K562 (cell line): ENCODE measurements around the gene TIMP3. TPM values are rescaled to one million over a fixed set of nuclear protein-coding genes. Genes with fewer than 3 reads are reported as not detected.

Source experiments
- ASH1L ChIP-seq: fragments of 450-650 bp; IDR thresholded peaks from 2 replicates; pipeline ENCODE4 v1.6.1; 2018; ENCODE audit warnings: borderline replicate concordance, mild to moderate bottlenecking, low read depth; ENCODE audit not compliant: partially characterized antibody
- HNRNPL ChIP-seq: fragments of 200-400 bp; formaldehyde crosslinking; IDR thresholded peaks from 2 replicates; pipeline ENCODE4 v1.6.1; 2017; ENCODE audit warnings: low read depth, mild to moderate bottlenecking, low read length
- MAFK ChIP-seq: IDR thresholded peaks from 2 replicates; pipeline ENCODE4 v1.6.1; 2011; ENCODE audit warnings: low read length, improper control_type of control experiment
- MTA1 ChIP-seq: fragments of 450-650 bp; IDR thresholded peaks from 2 replicates; pipeline ENCODE4 v1.6.1; 2017; ENCODE audit warnings: borderline replicate concordance
- NEUROD1 ChIP-seq: fragments of 150-350 bp; IDR thresholded peaks from 2 replicates; pipeline ENCODE4 v1.6.1; 2014; ENCODE audit warnings: borderline replicate concordance, low read length, low read depth; ENCODE audit not compliant: partially characterized antibody
- NFE2L1 ChIP-seq: fragments of 450-650 bp; IDR thresholded peaks from 2 replicates; pipeline ENCODE4 v1.6.1; 2016; ENCODE audit warnings: missing genetic modification characterization, low read depth, mild to moderate bottlenecking, missing compliant biosample characterization, moderate library complexity, borderline replicate concordance
- RUNX1 ChIP-seq: sonication (generic); IDR thresholded peaks from 2 replicates; pipeline ENCODE4 v1.6.1; 2016; ENCODE audit warnings: antibody characterized with exemption, low read depth
- SAFB ChIP-seq: fragments of 200-400 bp; formaldehyde crosslinking; IDR thresholded peaks from 2 replicates; pipeline ENCODE4 v1.6.1; 2017; ENCODE audit warnings: low read depth, low read length, borderline replicate concordance
- TAF1 ChIP-seq: IDR thresholded peaks from 2 replicates; pipeline ENCODE4 v1.6.1; 2011; ENCODE audit warnings: mild to moderate bottlenecking, low read length, moderate library complexity; ENCODE audit not compliant: insufficient read depth, control insufficient read depth, severe bottlenecking; ENCODE audit errors: extremely low read depth
- ZBTB43 ChIP-seq: sonication (generic); formaldehyde crosslinking; IDR thresholded peaks from 2 replicates; pipeline ENCODE4 v1.8.0; 2023; ENCODE audit warnings: mild to moderate bottlenecking, missing genetic modification reagents
- ZNF740 ChIP-seq, 3 experiments: fragments of 200-800 bp in 1 of 3; sonication (Bioruptor generic) in 1 of 3; sonication (generic) in 1 of 3; formaldehyde crosslinking in 1 of 3; IDR thresholded peaks; 2 replicates each; pipeline versions ENCODE4 v1.6.1 to v1.8.0; 2016 to 2022; ENCODE audit warnings: mild to moderate bottlenecking in 2 of 3, missing compliant biosample characterization in 2 of 3, missing genetic modification characterization in 2 of 3, missing genetic modification reagents in 1 of 3
- polyA plus RNA-seq, 8 experiments: library from polyadenylated mRNA; depleted of rRNA in 4 of 8; stranded (reverse) in 5 of 8; unstranded in 3 of 8; fragments of >200 nt; fragmentation: Nextera tagmentation in 2 of 8; fragmentation: Illumina TruSeq in 1 of 8; extraction: Ambion mirVana in 2 of 8; extraction: Trizol in 1 of 8; gene quantifications; 2 replicates each; pipeline versions ENCODE4 v1.2.1 to v1.2.3, GENCODE V29; 2011 to 2014; ENCODE audit warnings: inconsistent platforms in 1 of 8, missing spikeins in 1 of 8
- total RNA-seq, 7 experiments: library from RNA; depleted of rRNA in 6 of 7; stranded (reverse); fragments of >200 nt in 6 of 7; fragmentation: Illumina TruSeq in 2 of 7; extraction: Trizol in 2 of 7; gene quantifications; 2 replicates each; pipeline versions ENCODE4 v1.2.1 to v1.2.3, GENCODE V29; 2011 to 2021; ENCODE audit warnings: low replicate concordance in 1 of 7
- TF ChIP-seq, protein P1 (sequence below): fragments of 200-400 bp; formaldehyde crosslinking; IDR thresholded peaks from 2 replicates; pipeline ENCODE4 v1.6.1; 2017; ENCODE audit warnings: mild to moderate bottlenecking, low read depth, low read length, moderate library complexity
- TF ChIP-seq, protein P2 (sequence below): fragments of 250-450 bp; sonication (Bioruptor Pico); IDR thresholded peaks from 2 replicates; pipeline ENCODE4 v1.4.0; 2020; ENCODE audit warnings: borderline replicate concordance
- TF ChIP-seq, protein P3 (sequence below): fragments of 450-650 bp; IDR thresholded peaks from 2 replicates; pipeline ENCODE4 v1.6.1; 2016; ENCODE audit warnings: mild to moderate bottlenecking

The TIMP3 gene
- total and polyA plus RNA-seq, 9 of the 15 experiments (the other 6 are each of a cell fraction or from before 2014, with no cell fraction given): 0.07 to 0.73 (median 0.18) TPM

- TF ChIP-seq ZBTB43 (CRISPR knock-in tag) (no peak), NEUROD1 (peak; percentile 64), TAF1 (no peak), NFE2L1 (tag) (no peak), ZNF740 (CRISPR knock-in tag; IDR thresholded peaks at IDR 0.05) (0 out of 2 replicates have a peak, but pooled peaks have one; percentile 33), ZNF740 (tag; IDR thresholded peaks at IDR 0.05) (no peak; a peak in 1 of 4 replicates), MTA1 (no peak), MAFK (no peak), HNRNPL (no peak), SAFB (no peak), ASH1L (no peak), RUNX1 (no peak)
- TF ChIP-seq, protein P1, sequence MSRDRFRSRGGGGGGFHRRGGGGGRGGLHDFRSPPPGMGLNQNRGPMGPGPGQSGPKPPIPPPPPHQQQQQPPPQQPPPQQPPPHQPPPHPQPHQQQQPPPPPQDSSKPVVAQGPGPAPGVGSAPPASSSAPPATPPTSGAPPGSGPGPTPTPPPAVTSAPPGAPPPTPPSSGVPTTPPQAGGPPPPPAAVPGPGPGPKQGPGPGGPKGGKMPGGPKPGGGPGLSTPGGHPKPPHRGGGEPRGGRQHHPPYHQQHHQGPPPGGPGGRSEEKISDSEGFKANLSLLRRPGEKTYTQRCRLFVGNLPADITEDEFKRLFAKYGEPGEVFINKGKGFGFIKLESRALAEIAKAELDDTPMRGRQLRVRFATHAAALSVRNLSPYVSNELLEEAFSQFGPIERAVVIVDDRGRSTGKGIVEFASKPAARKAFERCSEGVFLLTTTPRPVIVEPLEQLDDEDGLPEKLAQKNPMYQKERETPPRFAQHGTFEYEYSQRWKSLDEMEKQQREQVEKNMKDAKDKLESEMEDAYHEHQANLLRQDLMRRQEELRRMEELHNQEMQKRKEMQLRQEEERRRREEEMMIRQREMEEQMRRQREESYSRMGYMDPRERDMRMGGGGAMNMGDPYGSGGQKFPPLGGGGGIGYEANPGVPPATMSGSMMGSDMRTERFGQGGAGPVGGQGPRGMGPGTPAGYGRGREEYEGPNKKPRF: no peak
- TF ChIP-seq, protein P2, sequence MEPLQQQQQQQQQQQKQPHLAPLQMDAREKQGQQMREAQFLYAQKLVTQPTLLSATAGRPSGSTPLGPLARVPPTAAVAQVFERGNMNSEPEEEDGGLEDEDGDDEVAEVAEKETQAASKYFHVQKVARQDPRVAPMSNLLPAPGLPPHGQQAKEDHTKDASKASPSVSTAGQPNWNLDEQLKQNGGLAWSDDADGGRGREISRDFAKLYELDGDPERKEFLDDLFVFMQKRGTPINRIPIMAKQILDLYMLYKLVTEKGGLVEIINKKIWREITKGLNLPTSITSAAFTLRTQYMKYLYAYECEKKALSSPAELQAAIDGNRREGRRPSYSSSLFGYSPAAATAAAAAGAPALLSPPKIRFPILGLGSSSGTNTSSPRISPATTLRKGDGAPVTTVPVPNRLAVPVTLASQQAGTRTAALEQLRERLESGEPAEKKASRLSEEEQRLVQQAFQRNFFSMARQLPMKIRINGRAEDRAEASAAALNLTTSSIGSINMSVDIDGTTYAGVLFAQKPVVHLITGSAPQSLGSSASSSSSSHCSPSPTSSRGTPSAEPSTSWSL: no peak
- TF ChIP-seq, protein P3, sequence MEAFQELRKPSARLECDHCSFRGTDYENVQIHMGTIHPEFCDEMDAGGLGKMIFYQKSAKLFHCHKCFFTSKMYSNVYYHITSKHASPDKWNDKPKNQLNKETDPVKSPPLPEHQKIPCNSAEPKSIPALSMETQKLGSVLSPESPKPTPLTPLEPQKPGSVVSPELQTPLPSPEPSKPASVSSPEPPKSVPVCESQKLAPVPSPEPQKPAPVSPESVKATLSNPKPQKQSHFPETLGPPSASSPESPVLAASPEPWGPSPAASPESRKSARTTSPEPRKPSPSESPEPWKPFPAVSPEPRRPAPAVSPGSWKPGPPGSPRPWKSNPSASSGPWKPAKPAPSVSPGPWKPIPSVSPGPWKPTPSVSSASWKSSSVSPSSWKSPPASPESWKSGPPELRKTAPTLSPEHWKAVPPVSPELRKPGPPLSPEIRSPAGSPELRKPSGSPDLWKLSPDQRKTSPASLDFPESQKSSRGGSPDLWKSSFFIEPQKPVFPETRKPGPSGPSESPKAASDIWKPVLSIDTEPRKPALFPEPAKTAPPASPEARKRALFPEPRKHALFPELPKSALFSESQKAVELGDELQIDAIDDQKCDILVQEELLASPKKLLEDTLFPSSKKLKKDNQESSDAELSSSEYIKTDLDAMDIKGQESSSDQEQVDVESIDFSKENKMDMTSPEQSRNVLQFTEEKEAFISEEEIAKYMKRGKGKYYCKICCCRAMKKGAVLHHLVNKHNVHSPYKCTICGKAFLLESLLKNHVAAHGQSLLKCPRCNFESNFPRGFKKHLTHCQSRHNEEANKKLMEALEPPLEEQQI: no peak
Measured at GRCh38 chr22:32880893-32881596, 79.5 kb downstream of the TIMP3 start (continued).
